Hepatocyte (in vitro differentiated cells): Measurements from ENCODE around the gene TWF2. TPM values are rescaled to one million over a fixed set of nuclear protein-coding genes. Genes with fewer than 3 reads are reported as not detected.

Experiments used
- DNase-seq: peaks from one replicate; pipeline ENCODE4 v3.0.0-alpha.2; 2016; ENCODE audit warnings: low spot score
- H2AFZ ChIP-seq: fragments of 200-600 bp; sonication (generic); 2 replicates; pipeline ENCODE4 v1.6.0; 2016; ENCODE audit warnings: antibody characterized with exemption, mild to moderate bottlenecking
- H3K27ac ChIP-seq: fragments of 200-600 bp; sonication (generic); 2 replicates; pipeline ENCODE4 v1.5.1; 2016; ENCODE audit warnings: mild to moderate bottlenecking
- H3K27me3 ChIP-seq: fragments of 200-600 bp; sonication (generic); 2 replicates; pipeline ENCODE4 v1.6.1; 2016
- H3K36me3 ChIP-seq: fragments of 200-600 bp; sonication (generic); replicated peaks from 2 replicates; pipeline ENCODE4 v1.5.1; 2016; ENCODE audit warnings: low read depth; ENCODE audit not compliant: insufficient read depth
- H3K4me1 ChIP-seq: fragments of 200-600 bp; sonication (generic); 2 replicates; pipeline ENCODE4 v1.5.1; 2016; ENCODE audit warnings: mild to moderate bottlenecking, moderate library complexity; ENCODE audit not compliant: insufficient read depth
- H3K4me2 ChIP-seq: fragments of 200-600 bp; sonication (generic); 2 replicates; pipeline ENCODE4 v1.6.0; 2016
- H3K4me3 ChIP-seq: fragments of 200-600 bp; sonication (generic); 2 replicates; pipeline ENCODE4 v1.5.1; 2016; ENCODE audit warnings: mild to moderate bottlenecking
- H3K79me2 ChIP-seq: fragments of 200-600 bp; sonication (generic); 2 replicates; pipeline ENCODE4 v1.6.0; 2017; ENCODE audit warnings: mild to moderate bottlenecking
- H3K9me2 ChIP-seq: fragments of 200-600 bp; sonication (generic); replicated peaks from 2 replicates; pipeline ENCODE4 v1.6.0; 2017; ENCODE audit warnings: mild to moderate bottlenecking; ENCODE audit not compliant: insufficient read depth
- H3K9me3 ChIP-seq: fragments of 200-600 bp; sonication (generic); 2 replicates; pipeline ENCODE4 v1.5.1; 2016; ENCODE audit warnings: low read depth, mild to moderate bottlenecking
- H4K20me1 ChIP-seq: fragments of 200-600 bp; sonication (generic); 2 replicates; pipeline ENCODE4 v1.6.0; 2016; ENCODE audit warnings: mild to moderate bottlenecking; ENCODE audit not compliant: insufficient read depth, poor library complexity, severe bottlenecking
- EZH2 ChIP-seq: fragments of 200-600 bp; sonication (generic); IDR thresholded peaks from 2 replicates; pipeline ENCODE4 v1.6.1; 2016; ENCODE audit warnings: antibody characterized with exemption, mild to moderate bottlenecking, borderline replicate concordance
- EZH2phosphoT487 ChIP-seq: fragments of 200-600 bp; sonication (generic); IDR thresholded peaks from one replicate; pipeline ENCODE4 v1.6.1; 2018; ENCODE audit warnings: antibody characterized with exemption, mild to moderate bottlenecking, low read depth, moderate library complexity; ENCODE audit not compliant: unreplicated experiment, severe bottlenecking
- WGBS: methylation state at CpG from one replicate; pipeline ENCODE4 v1.1.6; 2016; ENCODE audit warnings: low lambda C conversion rate; ENCODE audit errors: missing lambda C conversion rate; 5-methylcytosine and 5-hydroxymethylcytosine counted together
- polyA plus RNA-seq: library from polyadenylated mRNA; unstranded; fragments of >200 nt; fragmentation: Nextera tagmentation; extraction: Ambion mirVana; gene quantifications from 2 replicates; pipeline ENCODE4 v1.2.1, GENCODE V29; 2016
- total RNA-seq: library from RNA; depleted of rRNA; stranded (reverse); fragments of >200 nt; gene quantifications from 2 replicates; pipeline ENCODE4 v1.2.3, GENCODE V29; 2014
- TF ChIP-seq, protein P1 (sequence below): fragments of 200-600 bp; sonication (generic); IDR thresholded peaks from 2 replicates; pipeline ENCODE4 v1.5.1; 2016; ENCODE audit warnings: antibody characterized with exemption, mild to moderate bottlenecking; ENCODE audit not compliant: poor library complexity

Gene TWF2
- total and polyA plus RNA-seq, 2 experiments from 2014 or later, result 47.4 to 52.5 TPM

DNA sequence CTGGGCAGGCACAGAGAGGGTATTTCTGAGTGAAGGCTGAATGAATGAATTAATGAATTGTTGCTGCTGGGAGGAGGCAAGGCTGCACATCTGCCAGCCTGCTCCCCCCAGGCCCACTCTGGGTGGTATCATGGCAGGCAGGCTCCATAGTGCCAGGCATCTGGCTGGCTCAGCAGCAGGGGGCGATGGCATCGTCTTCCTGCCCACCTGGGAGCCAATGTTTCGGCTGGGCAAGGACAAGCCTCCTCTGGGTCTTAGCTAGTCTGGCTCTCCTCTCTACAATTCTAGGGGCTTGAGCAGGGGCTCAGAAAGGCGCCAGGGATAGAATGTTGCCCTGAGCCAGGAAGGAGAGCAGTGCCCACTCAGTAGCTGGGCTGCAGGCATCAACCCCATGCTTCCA lies 11.8 kb downstream of the TWF2 start:
- Histone ChIP-seq H3K4me1 (no peaks in the 10 kb centered on the region), H3K9me2 (no peaks in the 10 kb centered on the region), H4K20me1 (no peaks in the 10 kb centered on the region), H2AFZ (no peak overlapping the region), H3K36me3 (no peaks in the 10 kb centered on the region), H3K27me3 (no peaks in the 10 kb centered on the region), H3K4me2 (no peak overlapping the region), H3K4me3 (no peak overlapping the region), H3K79me2 (no peaks in the 10 kb centered on the region), H3K27ac (no peak overlapping the region), H3K9me3 (no peaks in the 10 kb centered on the region)
- no peak for DNase-seq
- TF ChIP-seq EZH2, result no peak
- TF ChIP-seq, protein P1, sequence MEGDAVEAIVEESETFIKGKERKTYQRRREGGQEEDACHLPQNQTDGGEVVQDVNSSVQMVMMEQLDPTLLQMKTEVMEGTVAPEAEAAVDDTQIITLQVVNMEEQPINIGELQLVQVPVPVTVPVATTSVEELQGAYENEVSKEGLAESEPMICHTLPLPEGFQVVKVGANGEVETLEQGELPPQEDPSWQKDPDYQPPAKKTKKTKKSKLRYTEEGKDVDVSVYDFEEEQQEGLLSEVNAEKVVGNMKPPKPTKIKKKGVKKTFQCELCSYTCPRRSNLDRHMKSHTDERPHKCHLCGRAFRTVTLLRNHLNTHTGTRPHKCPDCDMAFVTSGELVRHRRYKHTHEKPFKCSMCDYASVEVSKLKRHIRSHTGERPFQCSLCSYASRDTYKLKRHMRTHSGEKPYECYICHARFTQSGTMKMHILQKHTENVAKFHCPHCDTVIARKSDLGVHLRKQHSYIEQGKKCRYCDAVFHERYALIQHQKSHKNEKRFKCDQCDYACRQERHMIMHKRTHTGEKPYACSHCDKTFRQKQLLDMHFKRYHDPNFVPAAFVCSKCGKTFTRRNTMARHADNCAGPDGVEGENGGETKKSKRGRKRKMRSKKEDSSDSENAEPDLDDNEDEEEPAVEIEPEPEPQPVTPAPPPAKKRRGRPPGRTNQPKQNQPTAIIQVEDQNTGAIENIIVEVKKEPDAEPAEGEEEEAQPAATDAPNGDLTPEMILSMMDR, result no peak
- TF ChIP-seq EZH2phosphoT487, result no peak
- 97% methylated on average over 4 of the region's 4 CpGs for WGBS

DNA sequence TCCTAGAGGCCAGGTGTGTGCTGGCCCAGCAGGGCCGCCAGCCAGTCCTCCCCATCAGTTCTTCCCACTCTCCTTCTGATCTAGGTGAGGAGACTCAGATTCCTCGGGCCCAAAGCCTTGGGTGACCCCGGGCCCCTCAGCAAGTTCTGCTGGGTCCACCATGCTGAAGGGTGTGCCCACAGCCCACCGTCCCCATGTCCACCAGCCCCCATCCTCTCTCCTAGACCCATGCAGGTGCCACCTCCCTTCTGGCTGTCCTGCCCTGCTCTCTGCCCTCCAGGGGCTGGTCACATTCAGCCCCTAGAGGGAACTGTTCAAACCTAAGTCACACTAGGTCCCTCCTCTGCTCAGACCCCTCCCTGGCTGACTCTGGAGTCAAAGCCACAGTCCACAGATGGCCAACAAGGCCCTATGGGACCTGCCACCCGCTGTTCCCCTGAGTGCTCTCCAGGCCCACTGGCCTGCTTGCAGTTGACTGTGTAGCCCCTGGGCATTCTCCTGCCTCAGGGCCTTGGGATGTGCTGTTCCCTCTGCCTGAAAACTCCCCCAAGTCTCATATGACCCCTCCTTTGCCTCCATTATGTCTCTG lies 12.6 kb downstream of the TWF2 start:
- no peaks in the 10 kb centered on the region for H3K36me3 ChIP-seq
- no peaks in the 10 kb centered on the region for H3K9me2 ChIP-seq
- no peaks in the 10 kb centered on the region for H4K20me1 ChIP-seq
- H3K79me2 ChIP-seq, result no peaks in the 10 kb centered on the region
- no peak for DNase-seq
- 96% methylated on average over 5 of the region's 5 CpGs for WGBS
- H2AFZ ChIP-seq, result no peak overlapping the region
- no peak overlapping the region for H3K27ac ChIP-seq
- no peak overlapping the region for H3K4me2 ChIP-seq
- H3K9me3 ChIP-seq, result no peaks in the 10 kb centered on the region
- H3K4me3 ChIP-seq, result no peak overlapping the region
- no peaks in the 10 kb centered on the region for H3K4me1 ChIP-seq
- H3K27me3 ChIP-seq, result no peaks in the 10 kb centered on the region
- no peak for TF ChIP-seq EZH2phosphoT487
- no peak for TF ChIP-seq EZH2
- TF ChIP-seq, protein P1, result no peak

DNA sequence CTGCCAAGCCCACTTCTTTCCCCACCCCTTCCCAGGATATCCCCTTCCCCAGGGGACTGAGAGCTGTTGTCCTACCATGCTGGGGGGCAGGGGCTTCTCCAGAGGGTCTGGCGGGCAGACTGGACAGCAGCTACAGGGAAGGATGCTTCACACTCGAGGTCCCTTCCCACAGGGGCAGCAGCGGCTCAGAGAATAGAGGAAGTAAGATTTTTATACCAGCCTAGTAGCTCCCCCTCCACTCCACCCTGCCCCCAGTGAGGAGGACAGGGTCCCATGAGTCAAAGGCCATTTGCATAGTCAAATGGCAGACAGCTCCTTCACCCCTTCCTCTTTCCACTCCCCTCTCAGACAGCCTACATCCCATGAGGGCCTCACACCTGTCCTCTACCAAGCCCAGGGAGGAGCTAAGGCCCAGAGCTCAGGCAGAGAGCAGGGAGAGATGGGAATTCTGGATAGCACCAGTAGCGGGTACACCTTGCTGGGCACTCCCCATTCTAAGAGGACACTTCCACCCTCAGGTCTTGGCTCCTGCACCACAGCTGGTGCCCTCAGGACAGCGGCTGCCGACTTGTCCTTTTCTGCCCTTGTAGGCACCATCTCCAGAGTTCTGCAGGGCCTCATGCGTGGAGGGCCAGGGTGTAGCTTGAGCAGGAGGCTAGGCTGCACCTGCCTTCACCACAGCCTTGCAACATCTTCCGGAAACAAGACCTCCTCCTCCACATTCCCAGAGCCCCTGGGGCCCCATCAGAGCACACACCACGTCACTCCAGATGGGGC lies 13.3 kb downstream of the TWF2 start, which contains the start of gene TLR9:
Gene TLR9, minus strand, starts transcription at position 194 of the 777 bp plus-strand sequence. Its CDS starts 116 bp downstream, at position 78.
- H3K9me3 ChIP-seq, result no peaks in the 10 kb centered on the region
- TF ChIP-seq, protein P1, result no peak
- no peak for TF ChIP-seq EZH2phosphoT487
- TF ChIP-seq EZH2, result no peak
- H4K20me1 ChIP-seq, result no peaks in the 10 kb centered on the region
- no peaks in the 10 kb centered on the region for H3K79me2 ChIP-seq
- no peak for DNase-seq
- no peaks in the 10 kb centered on the region for H3K9me2 ChIP-seq
- H3K27ac ChIP-seq, result no peak within 1 kb of the TSS
- 76% methylated on average over 9 of the region's 9 CpGs for WGBS
- no peak within 1 kb of the TSS for H2AFZ ChIP-seq
- no peaks in the 10 kb centered on the region for H3K27me3 ChIP-seq
- no peaks in the 10 kb centered on the region for H3K4me1 ChIP-seq
- H3K4me2 ChIP-seq, result no peak within 1 kb of the TSS
- no peak within 1 kb of the TSS for H3K4me3 ChIP-seq
- H3K36me3 ChIP-seq, result no peaks in the 10 kb centered on the region
